ENCODE data around the gene R3HCC1L. TPM values are rescaled to one million over a fixed set of nuclear protein-coding genes. Genes with fewer than 3 reads are reported as not detected.
"Not testable (repeated sequence)": the region's sequence is repeated elsewhere in the genome, so short reads cannot be mapped to it uniquely, and the experiment has no call there.

The R3HCC1L gene
- total RNA-seq, 2 experiments from 2014 or later: 13.2 to 13.3 TPM

DNA sequence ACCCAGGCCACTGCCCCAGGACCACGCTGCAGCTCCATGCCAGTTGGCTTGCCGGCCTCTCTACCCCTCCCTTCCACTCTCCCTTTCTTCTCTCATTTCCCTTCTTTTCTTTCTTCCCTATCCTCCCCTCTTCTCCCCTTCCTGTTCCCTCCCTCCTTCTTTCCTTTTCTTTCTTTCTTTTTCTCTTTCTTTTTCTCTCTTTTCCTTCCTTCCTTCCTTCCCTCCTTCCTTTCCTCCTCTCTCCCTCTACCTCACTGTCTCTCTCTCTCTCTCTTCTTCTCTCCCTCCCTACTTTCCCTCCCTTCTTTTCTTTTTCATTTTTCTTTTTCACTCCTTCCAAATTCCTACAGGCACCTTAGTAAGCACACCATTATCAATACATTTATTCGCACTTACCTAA is 30.3 kb upstream of the R3HCC1L start:
- Mint-ChIP-seq H3K4me1 (ENCODE audit: low read depth) (no peaks in the 10 kb centered on the region), H3K9me3 (no peaks in the 10 kb centered on the region), H3K36me3 (no peaks in the 10 kb centered on the region), H3K27ac (no peak overlapping the region), H3K4me3 (no peak overlapping the region), H3K27me3 (peaks cover 6% of the 10 kb centered on the region)
- DNase-seq: no peak
- ChIA-PET CTCF (no interaction called here), POLR2A (no interaction called here)
- intact Hi-C loops (cut with micrococcal nuclease): no loop called here

- Mint-ChIP-seq H3K36me3 (no peaks in the 10 kb centered on the region), H3K4me3 (no peak overlapping the region), H3K9me3 (no peaks in the 10 kb centered on the region), H3K27me3 (peaks cover 14% of the 10 kb centered on the region), H3K4me1 (ENCODE audit: low read depth) (no peaks in the 10 kb centered on the region), H3K27ac (no peak overlapping the region)
- no peak for DNase-seq
- ChIA-PET POLR2A (no interaction called here), CTCF (no interaction called here)
- intact Hi-C loops (cut with micrococcal nuclease): no loop called here
These were observed 27.9 kb upstream of the R3HCC1L start for GRCh38 chr10:98106531-98106930.

GRCh38 chr10:98107644-98108430 is 26.6 kb upstream of the R3HCC1L start:
- no peak overlapping the region for H3K4me3 Mint-ChIP-seq
- H3K36me3 Mint-ChIP-seq: no peaks in the 10 kb centered on the region

DNA sequence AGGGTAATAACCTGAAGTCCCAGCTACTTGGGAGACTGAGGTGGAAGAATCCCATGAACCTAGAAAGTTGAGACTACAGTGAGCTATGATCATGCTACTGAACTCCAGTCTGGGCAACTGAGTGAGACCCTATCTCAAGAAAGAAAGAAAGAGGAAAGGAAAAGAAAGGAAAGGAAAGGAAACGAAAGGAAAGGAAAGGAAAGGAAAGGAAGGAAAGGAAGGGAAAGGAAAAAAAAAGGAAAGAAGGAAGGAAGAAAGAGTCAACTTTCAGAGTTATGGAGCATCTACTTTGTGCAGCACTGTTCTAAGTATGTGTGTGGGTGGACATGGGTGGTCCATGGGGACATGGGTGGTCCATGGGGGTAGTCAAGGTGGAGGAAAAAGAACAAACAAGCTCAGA is 24.1 kb upstream of the R3HCC1L start:
- no peak overlapping the region for H3K27ac Mint-ChIP-seq
- DNase-seq: no peak
- H3K9me3 Mint-ChIP-seq: no peaks in the 10 kb centered on the region
- intact Hi-C loops (cut with micrococcal nuclease): no loop called here
- no peaks in the 10 kb centered on the region for H3K36me3 Mint-ChIP-seq
- ChIA-PET POLR2A (no interaction called here), CTCF (no interaction called here)
- H3K4me3 Mint-ChIP-seq: no peak overlapping the region
- H3K4me1 Mint-ChIP-seq (ENCODE audit: low read depth): no peaks in the 10 kb centered on the region
- peaks cover 29% of the 10 kb centered on the region for H3K27me3 Mint-ChIP-seq

More at GRCh38 chr10:98107644-98108430, 26.6 kb upstream of the R3HCC1L start:
- intact Hi-C loops (cut with micrococcal nuclease): no loop called here
- no peaks in the 10 kb centered on the region for H3K4me1 Mint-ChIP-seq (ENCODE audit: low read depth)
- H3K27me3 Mint-ChIP-seq: peaks cover 14% of the 10 kb centered on the region
- POLR2A ChIA-PET: no interaction called here
- no peaks in the 10 kb centered on the region for H3K9me3 Mint-ChIP-seq
- no peak overlapping the region for H3K27ac Mint-ChIP-seq
- CTCF ChIA-PET: no interaction called here
- DNase-seq: no peak

- ChIA-PET POLR2A (no interaction called here), CTCF (interaction anchor here (1.0 kb wide), 1 partner anchor 12 kb away, joined by 3 read pairs; no protein-coding TSS in a partner anchor)
- Mint-ChIP-seq H3K4me1 (ENCODE audit: low read depth) (no peaks in the 10 kb centered on the region), H3K9me3 (no peaks in the 10 kb centered on the region), H3K27me3 (peaks cover 36% of the 10 kb centered on the region), H3K27ac (no peak overlapping the region), H3K36me3 (no peaks in the 10 kb centered on the region), H3K4me3 (no peak overlapping the region)
- DNase-seq: no peak
- intact Hi-C loops (cut with micrococcal nuclease): no loop called here
These were observed 19.2 kb upstream of the R3HCC1L start for GRCh38 chr10:98115031-98115787.

- H3K36me3 Mint-ChIP-seq: peaks cover 6% of the 10 kb centered on the region
- ChIA-PET CTCF (interaction anchor here (0.6 kb wide), 1 partner anchor 33 kb away, joined by 3 read pairs; no protein-coding TSS in a partner anchor), POLR2A (no interaction called here)
- H3K4me1 Mint-ChIP-seq (ENCODE audit: low read depth): no peaks in the 10 kb centered on the region
- no peak overlapping the region for H3K27ac Mint-ChIP-seq
- peaks cover 20% of the 10 kb centered on the region for H3K9me3 Mint-ChIP-seq
- H3K27me3 Mint-ChIP-seq: peaks cover 25% of the 10 kb centered on the region
- DNase-seq: no peak
- intact Hi-C loops (cut with micrococcal nuclease): no loop called here
- no peak overlapping the region for H3K4me3 Mint-ChIP-seq
These were observed 14.6 kb upstream of the R3HCC1L start for GRCh38 chr10:98119891-98120290.

GRCh38 chr10:98125940-98126631 is 8.4 kb upstream of the R3HCC1L start:
- no peak for DNase-seq
- Mint-ChIP-seq H3K4me1 (ENCODE audit: low read depth) (no peaks in the 10 kb centered on the region), H3K9me3 (peaks cover 23% of the 10 kb centered on the region), H3K27me3 (peaks cover 31% of the 10 kb centered on the region), H3K4me3 (no peak overlapping the region), H3K27ac (no peak overlapping the region), H3K36me3 (peaks cover 8% of the 10 kb centered on the region)
- intact Hi-C loops (cut with micrococcal nuclease): no loop called here
- POLR2A ChIA-PET: no interaction called here
- CTCF ChIA-PET: no interaction called here

DNA sequence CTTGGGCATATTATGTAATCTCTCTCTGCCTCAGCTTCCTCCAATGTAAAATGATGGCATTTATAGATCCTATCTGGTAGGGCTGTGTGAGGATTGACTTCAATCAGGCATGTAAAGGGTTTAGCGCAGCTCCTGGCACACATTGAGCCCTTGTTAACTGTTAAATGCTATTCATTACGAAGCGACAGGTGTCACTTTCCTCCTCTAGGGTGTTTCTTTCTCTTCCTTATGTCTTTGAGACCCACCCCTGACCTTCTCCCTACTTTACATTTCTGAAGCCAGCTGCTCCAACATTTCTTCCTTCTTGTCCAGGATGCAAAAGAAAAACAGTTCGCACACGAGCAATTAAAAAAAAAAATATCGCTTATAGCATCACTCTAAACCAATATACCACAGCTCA is 5.7 kb upstream of the R3HCC1L start:
- intact Hi-C loops (cut with micrococcal nuclease): no loop called here
- peaks cover 8% of the 10 kb centered on the region for H3K9me3 Mint-ChIP-seq
- H3K27me3 Mint-ChIP-seq: peaks cover 23% of the 10 kb centered on the region
- H3K4me3 Mint-ChIP-seq: no peak overlapping the region
- no peak overlapping the region for H3K27ac Mint-ChIP-seq
- CTCF ChIA-PET: interaction anchor here (2.3 kb wide), 1 partner anchor 42 kb away, joined by 10 read pairs; no protein-coding TSS in a partner anchor
- H3K4me1 Mint-ChIP-seq (ENCODE audit: low read depth): no peaks in the 10 kb centered on the region
- POLR2A ChIA-PET: no interaction called here
- no peak for DNase-seq
- H3K36me3 Mint-ChIP-seq: peaks cover 2% of the 10 kb centered on the region

DNA sequence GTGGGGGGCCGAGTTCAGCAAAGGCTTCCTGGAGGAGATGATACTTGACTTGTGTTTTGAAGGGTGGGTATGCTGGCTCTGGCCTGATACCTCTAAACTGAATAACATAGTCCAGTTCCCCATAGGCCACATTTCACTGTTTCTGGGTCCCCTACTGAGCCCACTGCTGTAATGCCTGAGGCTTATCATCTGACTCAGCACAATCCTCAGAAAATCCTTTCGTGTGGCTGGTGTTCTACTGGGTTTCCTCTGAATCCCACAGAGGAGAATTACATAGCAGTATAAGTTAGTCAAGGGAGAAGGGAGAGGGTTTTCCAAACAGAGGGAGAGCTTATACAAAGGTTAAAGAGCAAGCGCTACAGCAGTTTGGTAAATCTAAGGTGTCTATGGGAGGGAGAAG is 2.8 kb upstream of the R3HCC1L start:
- H3K27ac Mint-ChIP-seq: no peak overlapping the region
- H3K4me1 Mint-ChIP-seq (ENCODE audit: low read depth): peaks cover 19% of the 10 kb centered on the region
- H3K9me3 Mint-ChIP-seq: no peaks in the 10 kb centered on the region
- intact Hi-C loops (cut with micrococcal nuclease): loop anchor here (5.0 to 10.0 kb wide), 3 partner anchors 277 to 1603 kb away; partner anchors contain the start of genes ARHGAP19, COX15 and CUTC
- ChIA-PET CTCF (interaction anchor here (1.7 kb wide), 1 partner anchor 103 kb away, joined by 3 read pairs; no protein-coding TSS in a partner anchor), POLR2A (no interaction called here)
- H3K36me3 Mint-ChIP-seq: peaks cover 4% of the 10 kb centered on the region
- H3K27me3 Mint-ChIP-seq: peaks cover 11% of the 10 kb centered on the region
- no peak for DNase-seq
- no peak overlapping the region for H3K4me3 Mint-ChIP-seq

- H3K36me3 Mint-ChIP-seq, H3K27me3 Mint-ChIP-seq, H3K9me3 Mint-ChIP-seq, H3K4me3 Mint-ChIP-seq, DNase-seq, POLR2A ChIA-PET: not testable (repeated sequence)
- CTCF ChIA-PET: interaction anchor here (1.2 to 1.9 kb wide), 2 partner anchors 36 to 1479 kb away, joined by 3 to 5 read pairs; no protein-coding TSS in a partner anchor
- H3K4me1 Mint-ChIP-seq (ENCODE audit: low read depth): peaks cover 35% of the 10 kb centered on the region
- intact Hi-C loops (cut with micrococcal nuclease): loop anchor here (5.0 to 10.0 kb wide), 3 partner anchors 278 to 1602 kb away; partner anchors contain the start of genes ARHGAP19, COX15 and CUTC
- peak overlapping the region; percentile 19 for H3K27ac Mint-ChIP-seq
These were observed 1.2 kb upstream of the R3HCC1L start for GRCh38 chr10:98133075-98133752.

DNA sequence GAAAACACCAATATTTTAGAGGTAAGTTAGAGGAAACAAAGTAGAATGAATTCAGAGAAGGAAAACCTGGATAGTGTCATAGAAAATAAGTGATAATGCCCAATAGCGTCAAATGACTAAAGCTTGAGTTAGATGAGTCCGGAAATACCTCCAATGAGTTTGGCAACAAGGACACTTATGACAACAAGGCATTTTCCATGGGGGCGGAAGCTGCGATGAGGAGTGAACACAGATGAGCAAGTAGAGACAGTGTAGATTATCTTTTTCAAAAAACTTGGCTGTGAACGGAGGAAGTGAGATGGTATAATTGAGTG is 383 bp upstream of the R3HCC1L start:
- POLR2A ChIA-PET: interaction anchor here (0.6 to 1.4 kb wide), 3 partner anchors 397 to 1981 kb away, joined by 3 to 5 read pairs (median 3); partner anchors contain the start of genes PI4K2A and ZFYVE27

More for the DNA sequence above, 383 bp upstream of the R3HCC1L start:
- no peak for DNase-seq
- intact Hi-C loops (cut with micrococcal nuclease): loop anchor here (1.0 to 10.0 kb wide), 5 partner anchors 279 to 1601 kb away; partner anchors contain the start of genes ARHGAP19, COX15, CUTC and GOT1
- Mint-ChIP-seq H3K9me3 (no peaks in the 10 kb centered on the region), H3K4me1 (ENCODE audit: low read depth) (peaks cover 40% of the 10 kb centered on the region), H3K4me3 (peak overlapping the region; percentile 94), H3K36me3 (peaks cover 4% of the 10 kb centered on the region), H3K27me3 (no peaks in the 10 kb centered on the region), H3K27ac (peak overlapping the region; percentile 85)
- CTCF ChIA-PET: interaction anchor here (0.6 to 1.9 kb wide), 7 partner anchors 35 to 1478 kb away, joined by 3 to 6 read pairs (median 3); no protein-coding TSS in a partner anchor

Data from activated CD4-positive, alpha-beta memory T cell treated with anti-CD3 and anti-CD28 coated beads for 36 hours (primary cell).